ENCODE measurements around the gene BMERB1.

GRCh38 chr16:15516609-15517008 lies 82.2 kb downstream of the BMERB1 start:
- TF ChIP-seq CTCF (IDR thresholded peaks at IDR 0.05 in 8 of 11, conservative IDR thresholded peaks at IDR 0.05 in 3 of 11) (no peak), POLR2A (IDR thresholded peaks at IDR 0.05) (no peak)
